SK-N-SH treated with all-trans-retinoic acid at 6 μM for 48 hours (cell line): ENCODE measurements around the gene SCAPER.
"Not testable (repeated sequence)": the region's sequence is repeated elsewhere in the genome, so short reads cannot be mapped to it uniquely, and the experiment has no call there.

ENCODE experiments used
- ATAC-seq: fragments of 200-7000 bp; cut with Tn5 transposase; 3 replicates; pipeline ENCODE4 v1.9.1; 2020; ENCODE audit warnings: mild to moderate bottlenecking, moderate library complexity
- ARNTL ChIP-seq: fragments of 450-650 bp; formaldehyde crosslinking; IDR thresholded peaks from 2 replicates; pipeline ENCODE4 v1.5.0; 2020; ENCODE audit warnings: low read depth, mild to moderate bottlenecking, moderate library complexity, borderline replicate concordance
- BACH2 ChIP-seq: fragments of 250-450 bp; sonication (Bioruptor Pico); IDR thresholded peaks from 2 replicates; pipeline ENCODE4 v1.9.0; 2021; ENCODE audit warnings: mild to moderate bottlenecking, borderline replicate concordance
- CREB5 ChIP-seq: fragments of 250-450 bp; sonication (Bioruptor Pico); IDR thresholded peaks from 2 replicates; pipeline ENCODE4 v1.5.1; 2020; ENCODE audit warnings: low read depth, mild to moderate bottlenecking, moderate library complexity
- CSDC2 ChIP-seq: fragments of 250-450 bp; sonication (Bioruptor Pico); IDR thresholded peaks from 2 replicates; pipeline ENCODE4 v1.5.0; 2020; ENCODE audit warnings: mild to moderate bottlenecking, moderate library complexity
- ISL1 ChIP-seq: fragments of 250-450 bp; sonication (Bioruptor Pico); IDR thresholded peaks from 2 replicates; pipeline ENCODE4 v2.1.2; 2022; ENCODE audit warnings: mild to moderate bottlenecking, moderate library complexity
- OSR1 ChIP-seq: fragments of 250-450 bp; sonication (Bioruptor Pico); IDR thresholded peaks from 2 replicates; pipeline ENCODE4 v1.8.0; 2022; ENCODE audit warnings: moderate library complexity, mild to moderate bottlenecking, inconsistent platforms
- PATZ1 ChIP-seq: fragments of 250-450 bp; sonication (Bioruptor Pico); IDR thresholded peaks from 2 replicates; pipeline ENCODE4 v1.8.0; 2020; ENCODE audit warnings: mild to moderate bottlenecking, moderate library complexity, borderline replicate concordance
- POU6F1 ChIP-seq: fragments of 250-450 bp; sonication (Bioruptor Pico); IDR thresholded peaks from 2 replicates; pipeline ENCODE4 v1.8.0; 2021; ENCODE audit warnings: low read depth, mild to moderate bottlenecking, moderate library complexity, borderline replicate concordance
- PPARA ChIP-seq: fragments of 250-450 bp; sonication (Bioruptor Pico); IDR thresholded peaks from 2 replicates; pipeline ENCODE4 v1.5.0; 2020; ENCODE audit warnings: mild to moderate bottlenecking, borderline replicate concordance
- RARB ChIP-seq: fragments of 250-450 bp; sonication (Bioruptor Pico); IDR thresholded peaks from 2 replicates; pipeline ENCODE4 v1.8.0; 2021; ENCODE audit warnings: mild to moderate bottlenecking, moderate library complexity
- SNAI2 ChIP-seq: fragments of 250-450 bp; sonication (Bioruptor Pico); IDR thresholded peaks from 2 replicates; pipeline ENCODE4 v1.5.0; 2020; ENCODE audit warnings: mild to moderate bottlenecking, moderate library complexity
- TCF4 ChIP-seq: fragments of 250-450 bp; sonication (Bioruptor Pico); IDR thresholded peaks from 2 replicates; pipeline ENCODE4 v1.8.0; 2021; ENCODE audit warnings: mild to moderate bottlenecking, moderate library complexity, borderline replicate concordance
- TOX ChIP-seq: fragments of 250-450 bp; sonication (Bioruptor Pico); IDR thresholded peaks from 2 replicates; pipeline ENCODE4 v1.8.0; 2021; ENCODE audit warnings: mild to moderate bottlenecking, moderate library complexity, borderline replicate concordance
- TSHZ2 ChIP-seq: fragments of 250-450 bp; sonication (Bioruptor Pico); IDR thresholded peaks from 2 replicates; pipeline ENCODE4 v1.5.0; 2020; ENCODE audit warnings: mild to moderate bottlenecking, moderate library complexity
- ZC3H10 ChIP-seq: fragments of 250-450 bp; sonication (Bioruptor Pico); IDR thresholded peaks from 2 replicates; pipeline ENCODE4 v1.5.1; 2021; ENCODE audit warnings: mild to moderate bottlenecking, moderate library complexity
- ZFP3 ChIP-seq: fragments of 250-450 bp; sonication (Bioruptor Pico); IDR thresholded peaks from 2 replicates; pipeline ENCODE4 v1.5.0; 2020; ENCODE audit warnings: mild to moderate bottlenecking, moderate library complexity
- ZFP30 ChIP-seq: fragments of 450-650 bp; formaldehyde crosslinking; IDR thresholded peaks from 2 replicates; pipeline ENCODE4 v1.5.0; 2022; ENCODE audit warnings: mild to moderate bottlenecking, moderate library complexity
- ZNF70 ChIP-seq: fragments of 450-650 bp; formaldehyde crosslinking; IDR thresholded peaks from 2 replicates; pipeline ENCODE4 v1.5.0; 2020; ENCODE audit warnings: mild to moderate bottlenecking, moderate library complexity
- ZNF8 ChIP-seq: fragments of 450-650 bp; formaldehyde crosslinking; IDR thresholded peaks from 2 replicates; pipeline ENCODE4 v1.5.0; 2020; ENCODE audit warnings: mild to moderate bottlenecking, moderate library complexity

Gene SCAPER

GRCh38 chr15:76309601-76310330 lies 595.4 kb downstream of the SCAPER start:
- TF ChIP-seq CSDC2 (CRISPR knock-in tag) (no peak), OSR1 (CRISPR knock-in tag) (no peak), ZNF8 (CRISPR knock-in tag) (no peak)
- ATAC-seq, result no peak

- TF ChIP-seq RARB (CRISPR knock-in tag), result no peak
- TF ChIP-seq CREB5 (CRISPR knock-in tag), result no peak
- TF ChIP-seq BACH2 (CRISPR knock-in tag), result no peak
- no peak for TF ChIP-seq PATZ1
- TF ChIP-seq ZNF8 (CRISPR knock-in tag), result no peak
- no peak for TF ChIP-seq SNAI2 (CRISPR knock-in tag)
- TF ChIP-seq TSHZ2 (CRISPR knock-in tag), result no peak
- TF ChIP-seq ZFP3 (CRISPR knock-in tag), result no peak
- no peak for TF ChIP-seq ISL1 (CRISPR knock-in tag)
- no peak for TF ChIP-seq ZNF70
- TF ChIP-seq TOX (CRISPR knock-in tag), result no peak
- TF ChIP-seq ZFP30, result no peak
- TF ChIP-seq POU6F1 (CRISPR knock-in tag), result no peak
- no peak for TF ChIP-seq TCF4
- no peak for TF ChIP-seq PPARA (CRISPR knock-in tag)
- no peak for ATAC-seq
Observed at GRCh38 chr15:76303909-76304308, 601.2 kb downstream of the SCAPER start.

GRCh38 chr15:76299786-76300185 lies 605.4 kb downstream of the SCAPER start:
- TF ChIP-seq ARNTL (CRISPR knock-in tag), result no peak

GRCh38 chr15:76298986-76299385 lies 606.2 kb downstream of the SCAPER start:
- ATAC-seq, result no peak
- TF ChIP-seq ZC3H10 (CRISPR knock-in tag) (no peak), CSDC2 (CRISPR knock-in tag) (no peak), BACH2 (CRISPR knock-in tag) (no peak), PATZ1 (no peak), ISL1 (CRISPR knock-in tag) (no peak), OSR1 (CRISPR knock-in tag) (no peak)

More at GRCh38 chr15:76299786-76300185, 605.4 kb downstream of the SCAPER start:
- ATAC-seq, result no peak

GRCh38 chr15:76297951-76298350 lies 607.2 kb downstream of the SCAPER start:
- ATAC-seq, result not testable (repeated sequence)
